CD14-positive monocyte (primary cell): ENCODE measurements around the gene TRIM69. TPM values are rescaled to one million over a fixed set of nuclear protein-coding genes. Genes with fewer than 3 reads are reported as not detected.

Source experiments
- DNase-seq, 3 donors: peaks; one replicate each; pipeline ENCODE4 v3.0.0-alpha.2; 2011 to 2022
- H2AFZ ChIP-seq: 2 replicates; pipeline ENCODE4 v1.6.0; 2012; ENCODE audit warnings: mild to moderate bottlenecking, low read depth, low read length, inconsistent platforms; ENCODE audit not compliant: insufficient read depth, poor library complexity, severe bottlenecking
- H3K27ac ChIP-seq, 2 donors: 1 replicate in 1 of 2; 2 replicates in 1 of 2; pipeline ENCODE4 v1.5.1; 2012 to 2013; ENCODE audit warnings: low read length in 2 of 2, control low read depth in 1 of 2, inconsistent platforms in 1 of 2, low read depth in 1 of 2, mild to moderate bottlenecking in 1 of 2
- H3K27me3 ChIP-seq, 2 donors: one replicate each; pipeline versions ENCODE4 v1.6.0 to v1.6.1; 2011 to 2013; ENCODE audit warnings: low read length in 2 of 2; ENCODE audit not compliant: control insufficient read depth in 2 of 2, insufficient read depth in 2 of 2
- H3K36me3 ChIP-seq, 2 donors: replicated peaks in 1 of 2; 1 replicate in 1 of 2; 2 replicates in 1 of 2; pipeline versions ENCODE4 v1.5.1 to v1.6.1; 2012 to 2013; ENCODE audit warnings: low read length in 2 of 2, control low read depth in 1 of 2, inconsistent platforms in 1 of 2, mild to moderate bottlenecking in 1 of 2; ENCODE audit not compliant: insufficient read depth in 2 of 2, control insufficient read depth in 1 of 2
- H3K4me1 ChIP-seq, 2 donors: 1 replicate in 1 of 2; 2 replicates in 1 of 2; pipeline versions ENCODE4 v1.5.1 to v1.6.1; 2012 to 2013; ENCODE audit warnings: low read length in 2 of 2, control low read depth in 1 of 2, inconsistent platforms in 1 of 2, mild to moderate bottlenecking in 1 of 2, moderate library complexity in 1 of 2; ENCODE audit not compliant: insufficient read depth in 2 of 2, control insufficient read depth in 1 of 2
- H3K4me2 ChIP-seq: replicated peaks from 2 replicates; pipeline ENCODE3; 2012; ENCODE audit warnings: low read length, moderate library complexity, mild to moderate bottlenecking; ENCODE audit not compliant: poor library complexity, severe bottlenecking; ENCODE audit errors: extremely low read depth
- H3K4me3 ChIP-seq, 3 experiments: fragments of 200-600 bp in 1 of 3; sonication (generic) in 1 of 3; replicated peaks in 1 of 3; 1 replicate in 2 of 3; 2 replicates in 1 of 3; pipeline ENCODE4 v1.5.1; 2011 to 2013; ENCODE audit warnings: low read length in 3 of 3, mild to moderate bottlenecking in 3 of 3, control low read depth in 2 of 3, low read depth in 2 of 3, inconsistent platforms in 1 of 3, moderate library complexity in 1 of 3
- H3K79me2 ChIP-seq: 2 replicates; pipeline ENCODE4 v1.6.0; 2012; ENCODE audit warnings: mild to moderate bottlenecking, control low read depth, inconsistent platforms, low read length, moderate library complexity; ENCODE audit not compliant: insufficient read depth
- H3K9ac ChIP-seq: 2 replicates; pipeline ENCODE4 v1.6.0; 2017; ENCODE audit warnings: low read length, mild to moderate bottlenecking; ENCODE audit not compliant: insufficient read depth, poor library complexity, severe bottlenecking
- H3K9me3 ChIP-seq, 2 donors: replicated peaks in 1 of 2; 1 replicate in 1 of 2; 2 replicates in 1 of 2; pipeline versions ENCODE4 v1.5.1 to v1.6.1; 2012 to 2013; ENCODE audit warnings: low read length in 2 of 2, control low read depth in 1 of 2; ENCODE audit not compliant: control insufficient read depth in 1 of 2, insufficient read depth in 1 of 2
- H4K20me1 ChIP-seq: 2 replicates; pipeline ENCODE4 v1.6.0; 2012; ENCODE audit warnings: mild to moderate bottlenecking, low read length, control low read depth, moderate library complexity; ENCODE audit not compliant: insufficient read depth
- H3K27ac Mint-ChIP-seq, 7 donors: one replicate each; pipeline ENCODE4 v1.8.0; 2020; ENCODE audit warnings: mild to moderate bottlenecking in 7 of 7, mixed read lengths in 7 of 7, moderate library complexity in 6 of 7, inconsistent platforms in 2 of 7
- H3K27me3 Mint-ChIP-seq, 3 donors: one replicate each; pipeline ENCODE4 v1.8.0; 2021 to 2022; ENCODE audit warnings: low read depth in 3 of 3, mild to moderate bottlenecking in 3 of 3, mixed read lengths in 3 of 3, moderate library complexity in 3 of 3, inconsistent platforms in 1 of 3
- H3K36me3 Mint-ChIP-seq, 2 donors: one replicate each; pipeline ENCODE4 v1.8.0; 2020; ENCODE audit warnings: mixed read lengths in 2 of 2, inconsistent platforms in 1 of 2, mild to moderate bottlenecking in 1 of 2
- H3K4me1 Mint-ChIP-seq: one replicate; pipeline ENCODE4 v1.8.0; 2020; ENCODE audit warnings: mild to moderate bottlenecking, mixed read lengths
- H3K4me3 Mint-ChIP-seq, 2 donors: one replicate each; pipeline ENCODE4 v1.8.0; 2020; ENCODE audit warnings: mild to moderate bottlenecking in 2 of 2, mixed read lengths in 2 of 2, moderate library complexity in 1 of 2
- H3K9me3 Mint-ChIP-seq, 7 donors: one replicate each; pipeline ENCODE4 v1.8.0; 2020 to 2022; ENCODE audit warnings: mixed read lengths in 7 of 7, mild to moderate bottlenecking in 6 of 7, moderate library complexity in 6 of 7, inconsistent platforms in 2 of 7
- WGBS: methylation state at CpG from one replicate; pipeline ENCODE4 v1.1.5; 2013; ENCODE audit warnings: missing lambda C conversion rate; ENCODE audit not compliant: insufficient coverage; 5-methylcytosine and 5-hydroxymethylcytosine counted together
- intact Hi-C, 2 donors: fragments of 100-400 bp; cut with micrococcal nuclease; formaldehyde crosslinking; loops; one replicate each; pipeline versions ENCODE4 v1.15.0 to v1.15.1; 2023
- polyA plus RNA-seq, 3 donors: library from polyadenylated mRNA; depleted of rRNA in 1 of 3; unstranded in 2 of 3; stranded (reverse) in 1 of 3; fragments of 300-500 nt in 2 of 3; fragments of >200 nt in 1 of 3; fragmentation: Illumina TruSeq in 2 of 3; gene quantifications; 1 replicate in 2 of 3; 2 replicates in 1 of 3; pipeline ENCODE4 v1.2.3, GENCODE V29; 2012 to 2021
- TF ChIP-seq, protein P1 (sequence below): fragments of 200-600 bp; IDR thresholded peaks from one replicate; pipeline ENCODE4 v1.8.0; 2022; ENCODE audit warnings: antibody characterized with exemption, mild to moderate bottlenecking

Gene TRIM69
- polyA plus RNA-seq, 3 donors = 9.4 to 18.2 (median 15.8) TPM

- H3K27me3 Mint-ChIP-seq = peaks cover 0 to 7% (median 0%) of the 10 kb centered on the region in 3 donors
- H3K9me3 Mint-ChIP-seq = peaks cover 0 to 3% (median 0%) of the 10 kb centered on the region in 7 donors
- Histone ChIP-seq H3K9me3 (no peaks in the 10 kb centered on the region), H4K20me1 (no peaks in the 10 kb centered on the region), H3K9ac (peak overlapping the region; percentile 96), H3K4me3 (peak overlapping the region; percentile 78 to 93 (median 80)), H3K27ac (peak overlapping the region; percentile 90 to 99), H3K4me1 (peaks cover 58 to 68% of the 10 kb centered on the region in 2 donors), H3K27me3 (no peaks in the 10 kb centered on the region), H3K36me3 (peaks cover 0 to 14% of the 10 kb centered on the region in 2 donors), H3K79me2 (peaks cover 62% of the 10 kb centered on the region), H3K4me2 (peak overlapping the region; percentile 86), H2AFZ (peak overlapping the region; percentile 65)
- H3K4me3 Mint-ChIP-seq = peak overlapping the region; percentile 96 to 98
- peaks cover 8 to 16% of the 10 kb centered on the region in 2 donors for H3K36me3 Mint-ChIP-seq
- WGBS = 0% methylated on average over 25 of the region's 36 CpGs
- DNase-seq = peak; percentile 99
- TF ChIP-seq, protein P1, sequence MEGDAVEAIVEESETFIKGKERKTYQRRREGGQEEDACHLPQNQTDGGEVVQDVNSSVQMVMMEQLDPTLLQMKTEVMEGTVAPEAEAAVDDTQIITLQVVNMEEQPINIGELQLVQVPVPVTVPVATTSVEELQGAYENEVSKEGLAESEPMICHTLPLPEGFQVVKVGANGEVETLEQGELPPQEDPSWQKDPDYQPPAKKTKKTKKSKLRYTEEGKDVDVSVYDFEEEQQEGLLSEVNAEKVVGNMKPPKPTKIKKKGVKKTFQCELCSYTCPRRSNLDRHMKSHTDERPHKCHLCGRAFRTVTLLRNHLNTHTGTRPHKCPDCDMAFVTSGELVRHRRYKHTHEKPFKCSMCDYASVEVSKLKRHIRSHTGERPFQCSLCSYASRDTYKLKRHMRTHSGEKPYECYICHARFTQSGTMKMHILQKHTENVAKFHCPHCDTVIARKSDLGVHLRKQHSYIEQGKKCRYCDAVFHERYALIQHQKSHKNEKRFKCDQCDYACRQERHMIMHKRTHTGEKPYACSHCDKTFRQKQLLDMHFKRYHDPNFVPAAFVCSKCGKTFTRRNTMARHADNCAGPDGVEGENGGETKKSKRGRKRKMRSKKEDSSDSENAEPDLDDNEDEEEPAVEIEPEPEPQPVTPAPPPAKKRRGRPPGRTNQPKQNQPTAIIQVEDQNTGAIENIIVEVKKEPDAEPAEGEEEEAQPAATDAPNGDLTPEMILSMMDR = no peak
- peaks cover 63% of the 10 kb centered on the region for H3K4me1 Mint-ChIP-seq
- peak overlapping the region; percentile 99 to 100 (median 100) for H3K27ac Mint-ChIP-seq
- intact Hi-C loops = loop anchor here (2.0 to 10.0 kb wide), 3 partner anchors 16 to 726 kb away; partner anchors contain the start of genes B2M (in 1 of the 2) and PATL2 (in 1 of the 2)
Observed at GRCh38 chr15:44728576-44729407, 7.5 kb upstream of the TRIM69 start.

- no peaks in the 10 kb centered on the region for H3K9me3 ChIP-seq
- peaks cover 58% of the 10 kb centered on the region for H3K79me2 ChIP-seq
- peaks cover 53 to 60% of the 10 kb centered on the region in 2 donors for H3K4me1 ChIP-seq
- peak overlapping the region; percentile 65 for H2AFZ ChIP-seq
- H3K9ac ChIP-seq = peak overlapping the region; percentile 96
- Mint-ChIP-seq H3K4me1 (peaks cover 58% of the 10 kb centered on the region), H3K9me3 (peaks cover 0 to 3% (median 0%) of the 10 kb centered on the region in 7 donors), H3K27me3 (peaks cover 0 to 4% (median 0%) of the 10 kb centered on the region in 3 donors), H3K36me3 (peaks cover 8 to 16% of the 10 kb centered on the region in 2 donors), H3K4me3 (peak overlapping the region; percentile 96 to 98), H3K27ac (peak overlapping the region; percentile 99 to 100 (median 100))
- peak overlapping the region; percentile 90 to 99 for H3K27ac ChIP-seq
- H3K36me3 ChIP-seq = peaks cover 0 to 14% of the 10 kb centered on the region in 2 donors
- intact Hi-C loops = loop anchor here (2.0 to 10.0 kb wide), 3 partner anchors 17 to 725 kb away; partner anchors contain the start of genes B2M (in 1 of the 2) and PATL2 (in 1 of the 2)
- TF ChIP-seq, protein P1 = no peak
- peak overlapping the region; percentile 86 for H3K4me2 ChIP-seq
- H3K27me3 ChIP-seq = no peaks in the 10 kb centered on the region
- no peaks in the 10 kb centered on the region for H4K20me1 ChIP-seq
- under 1% methylated on average over 13 of the region's 21 CpGs for WGBS
- DNase-seq = peak; percentile 29 to 51 (median 44)
- H3K4me3 ChIP-seq = peak overlapping the region; percentile 78 to 93 (median 80)
Observed at GRCh38 chr15:44729408-44730127, 6.8 kb upstream of the TRIM69 start.
